AG09319 (cell line): ENCODE measurements around the gene SMG1.
"Not testable (repeated sequence)": the region's sequence is repeated elsewhere in the genome, so short reads cannot be mapped to it uniquely, and the experiment has no call there.

ENCODE experiments used
- DNase-seq: peaks from one replicate; pipeline ENCODE4 v3.0.0-alpha.2; 2010; ENCODE audit warnings: low read depth; ENCODE audit errors: extremely low read depth
- TF ChIP-seq, protein P1 (sequence below): IDR thresholded peaks from 2 replicates; pipeline ENCODE4 v1.5.1; 2011; ENCODE audit warnings: low read depth, mild to moderate bottlenecking, inconsistent platforms, low read length, moderate library complexity

Gene SMG1

GRCh38 chr16:18789850-18790706, 136.1 kb downstream of the SMG1 start, which contains the start of gene RPS15A:
TSS of gene RPS15A (minus strand) at chr16:18790334. CDS start at chr16:18789113, 1,221 bp downstream.
- peak; percentile 95 for DNase-seq

GRCh38 chr16:18789515-18789849, 136.7 kb downstream of the SMG1 start:
- no peak for DNase-seq
- TF ChIP-seq, protein P1, sequence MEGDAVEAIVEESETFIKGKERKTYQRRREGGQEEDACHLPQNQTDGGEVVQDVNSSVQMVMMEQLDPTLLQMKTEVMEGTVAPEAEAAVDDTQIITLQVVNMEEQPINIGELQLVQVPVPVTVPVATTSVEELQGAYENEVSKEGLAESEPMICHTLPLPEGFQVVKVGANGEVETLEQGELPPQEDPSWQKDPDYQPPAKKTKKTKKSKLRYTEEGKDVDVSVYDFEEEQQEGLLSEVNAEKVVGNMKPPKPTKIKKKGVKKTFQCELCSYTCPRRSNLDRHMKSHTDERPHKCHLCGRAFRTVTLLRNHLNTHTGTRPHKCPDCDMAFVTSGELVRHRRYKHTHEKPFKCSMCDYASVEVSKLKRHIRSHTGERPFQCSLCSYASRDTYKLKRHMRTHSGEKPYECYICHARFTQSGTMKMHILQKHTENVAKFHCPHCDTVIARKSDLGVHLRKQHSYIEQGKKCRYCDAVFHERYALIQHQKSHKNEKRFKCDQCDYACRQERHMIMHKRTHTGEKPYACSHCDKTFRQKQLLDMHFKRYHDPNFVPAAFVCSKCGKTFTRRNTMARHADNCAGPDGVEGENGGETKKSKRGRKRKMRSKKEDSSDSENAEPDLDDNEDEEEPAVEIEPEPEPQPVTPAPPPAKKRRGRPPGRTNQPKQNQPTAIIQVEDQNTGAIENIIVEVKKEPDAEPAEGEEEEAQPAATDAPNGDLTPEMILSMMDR: no peak

More at GRCh38 chr16:18789850-18790706, 136.1 kb downstream of the SMG1 start, which contains the start of gene RPS15A:
- TF ChIP-seq, protein P1: no peak

DNA sequence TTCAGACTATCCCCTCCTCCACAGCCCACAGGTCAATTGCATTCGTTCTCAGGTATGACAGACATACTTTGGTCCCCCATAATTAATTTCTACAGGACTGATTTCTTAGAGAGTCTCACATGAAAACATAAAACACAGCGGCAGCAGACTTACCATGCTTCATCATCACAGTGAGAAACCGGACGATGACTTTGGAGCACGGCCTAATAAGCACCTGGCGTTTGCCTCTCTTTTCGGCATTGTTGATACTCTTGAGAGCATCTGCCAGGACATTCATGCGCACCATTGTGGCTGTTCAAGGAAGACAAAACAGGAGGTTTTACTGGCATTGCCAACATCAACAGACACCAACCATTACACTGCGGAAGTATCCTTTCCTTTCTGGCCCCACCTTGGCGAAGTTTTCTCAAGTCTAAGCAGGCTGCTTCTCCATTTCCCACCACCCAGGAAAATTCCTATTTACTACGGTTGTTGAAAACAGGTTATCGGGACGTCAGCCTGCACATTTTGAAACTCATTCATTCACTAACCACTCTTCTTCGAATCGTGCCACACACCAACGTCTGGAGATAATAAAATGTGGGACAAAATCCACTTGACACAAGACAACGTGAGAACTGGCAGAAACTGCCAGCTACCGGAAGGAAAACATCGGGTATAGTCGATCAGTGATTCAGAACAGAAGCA, 137.2 kb downstream of the SMG1 start:
- DNase-seq: no peak
- TF ChIP-seq, protein P1: no peak

DNA sequence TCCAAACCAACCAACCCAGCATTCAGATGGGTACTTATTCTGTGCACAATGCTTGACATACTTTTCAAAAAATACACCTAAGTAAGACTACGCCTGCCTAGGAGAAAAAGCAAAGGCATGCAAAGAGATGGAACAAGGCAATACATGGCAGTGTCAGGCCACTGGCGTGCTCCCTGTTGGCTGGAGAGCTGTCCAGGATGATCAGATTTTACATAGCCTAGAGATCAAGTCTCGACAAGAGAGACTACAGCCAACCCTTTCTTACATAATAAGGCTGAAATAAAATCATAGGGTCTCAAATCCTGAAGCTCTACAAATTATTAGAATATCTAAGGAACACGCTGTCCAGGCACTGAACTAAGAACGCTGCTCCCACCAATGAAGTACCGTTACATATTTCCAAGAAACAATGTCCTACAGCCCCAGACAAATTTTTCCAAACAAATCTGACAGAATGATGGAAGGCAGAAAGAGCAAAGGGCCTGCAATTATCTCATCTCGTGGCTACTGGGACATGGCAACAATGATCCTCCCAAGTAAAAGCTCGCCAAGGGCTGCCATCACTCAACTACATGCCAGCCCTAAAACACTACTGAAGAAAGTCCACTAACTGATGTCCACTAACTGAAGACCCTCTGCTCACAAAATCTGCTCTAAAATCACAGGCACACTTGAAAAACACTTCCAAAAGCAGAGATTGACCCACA, 141.1 kb downstream of the SMG1 start:
- no peak for DNase-seq
- TF ChIP-seq, protein P1: no peak

DNA sequence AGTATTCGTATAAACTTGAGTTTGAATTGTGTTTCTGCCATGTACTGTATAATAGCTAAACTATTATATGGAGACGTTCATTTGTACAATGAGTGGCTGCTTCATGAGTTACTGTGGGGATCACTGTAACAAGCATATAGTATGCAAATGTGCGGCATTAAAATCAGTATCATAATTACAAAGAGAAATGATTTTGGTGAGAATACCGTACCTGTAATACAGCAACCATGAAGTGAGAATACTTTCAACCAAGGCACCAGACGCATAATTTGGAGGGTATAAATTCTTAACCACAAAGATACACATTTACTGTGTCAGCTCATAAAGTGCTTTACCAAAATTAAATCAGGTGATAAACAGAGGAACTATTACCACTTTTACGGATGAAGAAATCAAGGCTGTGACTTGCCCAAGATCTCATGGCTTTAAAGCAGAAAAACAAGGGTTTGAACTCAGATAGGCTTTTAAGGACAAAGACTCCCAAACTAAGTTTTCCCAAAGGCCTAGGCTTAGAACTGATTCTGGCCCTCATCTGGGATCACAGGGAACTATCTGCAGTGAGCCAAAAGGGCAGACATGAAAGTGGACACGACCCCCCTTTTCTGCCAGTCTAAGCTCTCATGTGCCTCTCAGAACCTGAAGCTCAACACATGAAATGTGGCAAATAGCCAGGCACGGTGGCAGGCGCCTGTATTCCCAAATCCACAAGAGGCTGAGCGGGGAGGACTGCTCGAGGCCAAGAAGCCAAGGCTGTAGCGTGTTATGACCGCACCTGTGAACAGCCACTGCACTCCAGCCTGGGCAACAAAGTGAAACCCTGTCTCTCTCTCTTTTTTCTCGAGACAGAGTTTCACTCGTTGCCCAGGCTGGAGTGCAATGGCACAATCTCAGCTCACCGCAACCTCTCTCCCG, 142.5 kb downstream of the SMG1 start:
- no peak for DNase-seq
- TF ChIP-seq, protein P1: no peak

DNA sequence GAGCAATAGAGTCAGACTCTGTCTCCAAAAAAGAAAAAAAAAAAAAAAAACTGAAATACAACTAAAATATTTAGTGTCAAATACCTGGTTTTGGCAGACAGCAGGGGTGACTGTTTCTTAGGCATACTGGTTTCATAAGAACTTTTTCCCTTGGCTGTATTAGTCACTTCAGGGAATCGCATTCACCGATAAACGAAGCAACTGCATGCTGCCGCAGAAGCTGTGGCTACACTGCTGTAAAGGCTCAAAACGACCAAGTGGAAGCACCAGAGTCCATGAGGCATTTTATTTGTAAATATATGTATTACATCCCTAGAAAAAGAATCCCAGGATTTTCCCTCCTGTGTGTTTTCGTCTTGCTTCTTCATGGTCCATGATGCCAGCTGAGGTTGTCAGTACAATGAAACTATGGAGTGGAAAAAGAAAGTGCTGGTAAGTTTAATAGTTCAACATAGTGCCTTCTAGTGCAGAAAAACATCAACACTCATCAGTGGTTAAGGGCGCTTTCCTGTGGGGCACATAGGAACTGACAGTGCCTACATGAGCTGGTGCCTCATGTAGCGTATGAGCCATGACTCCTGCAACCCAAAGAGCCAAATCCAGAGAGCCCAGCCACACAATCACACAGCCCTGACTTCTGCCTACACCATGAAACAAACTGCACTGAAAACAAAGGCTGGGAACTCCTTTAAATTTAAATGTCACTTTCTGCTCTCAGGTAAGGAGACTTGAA, 143.3 kb downstream of the SMG1 start:
- no peak for DNase-seq
- TF ChIP-seq, protein P1: no peak

- not testable (repeated sequence) for DNase-seq
Observed at GRCh38 chr16:18781232-18781631, 145.0 kb downstream of the SMG1 start.

- not testable (repeated sequence) for DNase-seq
Observed at GRCh38 chr16:18780460-18781026, 145.7 kb downstream of the SMG1 start.

DNA sequence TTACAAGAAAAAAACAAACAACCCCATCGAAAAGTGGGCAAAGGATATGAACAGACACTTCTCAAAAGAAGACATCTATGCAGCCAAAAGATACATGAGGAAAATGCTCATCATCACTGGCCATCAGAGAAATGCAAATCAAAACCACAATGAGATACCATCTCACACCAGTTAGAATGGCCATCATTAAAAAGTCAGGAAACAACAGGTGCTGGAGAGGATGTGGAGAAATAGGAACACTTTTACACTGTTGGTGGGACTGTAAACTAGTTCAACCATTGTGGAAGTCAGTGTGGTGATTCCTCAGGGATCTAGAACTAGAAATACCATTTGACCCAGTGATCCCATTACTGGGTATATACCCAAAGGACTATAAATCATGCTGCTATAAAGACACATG, 148.5 kb downstream of the SMG1 start:
- not testable (repeated sequence) for DNase-seq

DNA sequence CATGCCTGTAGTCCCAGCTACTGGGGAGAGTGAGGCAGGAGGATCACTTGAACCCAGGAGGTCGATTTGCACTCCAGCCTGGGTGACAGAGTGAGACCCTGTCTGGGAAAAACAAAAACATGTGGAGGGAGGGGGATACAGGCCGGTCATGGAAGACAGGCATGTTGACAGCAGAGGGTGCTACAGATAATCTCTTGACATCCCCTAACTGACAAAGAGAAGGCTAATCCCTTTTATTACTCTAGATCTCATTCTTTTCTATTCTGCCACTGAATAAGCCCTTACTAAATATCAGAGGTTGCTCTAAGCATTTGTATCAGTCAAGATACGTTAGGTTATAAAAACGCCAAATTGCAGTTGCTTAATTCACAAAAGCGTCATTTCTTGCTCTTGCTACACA, 149.9 kb downstream of the SMG1 start:
- DNase-seq: not testable (repeated sequence)
